ENCODE measurements around the gene GPATCH4.
A peak's percentile ranks its signal among the peaks of the same experiment; 100 is the strongest.
"Not testable (repeated sequence)": the region's sequence is repeated elsewhere in the genome, so short reads cannot be mapped to it uniquely, and the experiment has no call there.

Gene GPATCH4

DNA sequence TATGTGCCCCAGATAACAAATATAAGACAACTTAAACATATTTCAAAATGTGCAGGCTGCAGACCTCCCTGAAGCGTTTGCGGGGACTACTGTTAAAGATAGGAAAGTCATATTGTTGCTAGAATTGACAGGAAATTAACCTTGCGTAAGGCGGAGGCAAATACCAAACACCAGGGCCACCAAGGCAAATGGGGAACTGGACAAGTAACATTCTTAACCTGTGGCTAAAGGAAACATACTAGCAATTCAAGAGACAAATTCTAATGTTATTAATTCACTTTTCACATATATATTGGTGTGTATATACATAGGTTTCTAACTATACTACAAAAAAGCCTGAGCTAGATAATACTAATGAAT lies 24.8 kb upstream of the GPATCH4 start:
- no peak for FAIRE-seq

DNA sequence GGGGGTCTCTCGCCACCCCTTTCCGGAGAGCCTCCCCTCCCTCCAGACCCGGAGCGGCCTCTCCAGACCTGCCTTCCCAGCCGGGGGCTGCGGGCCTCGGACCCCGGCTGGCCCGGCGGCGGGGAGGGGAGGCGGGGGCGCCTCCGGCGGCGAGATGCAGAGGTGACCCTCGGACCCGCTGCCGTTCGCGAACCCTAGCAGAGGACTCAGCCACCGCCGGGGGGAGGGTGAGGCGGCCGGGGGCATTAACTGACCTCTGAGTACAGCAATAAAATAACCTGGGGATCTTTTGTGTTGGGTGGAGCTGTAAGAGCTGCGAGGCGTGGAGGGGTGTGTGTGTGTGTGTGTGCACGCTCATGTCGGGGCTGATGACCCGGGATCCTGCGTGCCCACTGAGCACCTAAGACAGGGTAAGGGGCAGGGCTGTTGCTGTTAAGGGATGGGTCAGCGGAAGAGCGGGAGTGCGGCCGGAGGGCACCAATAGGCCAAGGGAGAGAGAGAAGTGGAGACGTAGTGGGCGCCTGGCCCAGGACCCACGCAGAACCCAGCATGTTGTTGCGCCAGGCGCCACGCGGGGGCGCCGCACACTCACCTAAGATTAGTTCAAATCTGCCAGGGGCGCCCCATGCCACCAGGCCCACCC lies 24.3 kb upstream of the GPATCH4 start:
- FAIRE-seq: no peak

DNA sequence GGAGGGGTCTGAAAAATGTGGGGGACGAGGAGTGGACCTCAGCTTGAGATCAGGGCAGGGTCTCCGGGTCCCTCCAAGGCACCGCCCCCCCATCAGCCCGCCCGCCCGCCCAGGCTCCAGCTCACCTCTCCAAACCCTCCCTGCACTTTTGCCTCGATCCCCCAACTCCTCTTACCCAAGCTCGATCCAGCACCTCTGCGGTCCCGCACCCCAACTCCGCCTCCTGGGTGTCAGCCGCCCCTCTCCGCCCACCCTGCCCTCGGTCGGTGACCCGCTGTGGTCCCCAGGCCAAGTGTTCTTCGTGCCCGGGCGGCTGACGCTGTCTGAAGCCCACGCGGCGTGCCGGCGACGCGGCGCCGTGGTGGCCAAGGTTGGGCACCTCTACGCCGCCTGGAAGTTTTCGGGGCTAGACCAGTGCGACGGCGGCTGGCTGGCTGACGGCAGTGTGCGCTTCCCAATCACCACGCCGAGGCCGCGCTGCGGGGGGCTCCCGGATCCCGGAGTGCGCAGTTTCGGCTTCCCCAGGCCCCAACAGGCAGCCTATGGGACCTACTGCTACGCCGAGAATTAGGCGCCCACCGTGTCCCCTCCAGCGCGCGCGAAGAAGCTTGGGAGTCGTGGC lies 23.6 kb upstream of the GPATCH4 start:
- FAIRE-seq: no peak

DNA sequence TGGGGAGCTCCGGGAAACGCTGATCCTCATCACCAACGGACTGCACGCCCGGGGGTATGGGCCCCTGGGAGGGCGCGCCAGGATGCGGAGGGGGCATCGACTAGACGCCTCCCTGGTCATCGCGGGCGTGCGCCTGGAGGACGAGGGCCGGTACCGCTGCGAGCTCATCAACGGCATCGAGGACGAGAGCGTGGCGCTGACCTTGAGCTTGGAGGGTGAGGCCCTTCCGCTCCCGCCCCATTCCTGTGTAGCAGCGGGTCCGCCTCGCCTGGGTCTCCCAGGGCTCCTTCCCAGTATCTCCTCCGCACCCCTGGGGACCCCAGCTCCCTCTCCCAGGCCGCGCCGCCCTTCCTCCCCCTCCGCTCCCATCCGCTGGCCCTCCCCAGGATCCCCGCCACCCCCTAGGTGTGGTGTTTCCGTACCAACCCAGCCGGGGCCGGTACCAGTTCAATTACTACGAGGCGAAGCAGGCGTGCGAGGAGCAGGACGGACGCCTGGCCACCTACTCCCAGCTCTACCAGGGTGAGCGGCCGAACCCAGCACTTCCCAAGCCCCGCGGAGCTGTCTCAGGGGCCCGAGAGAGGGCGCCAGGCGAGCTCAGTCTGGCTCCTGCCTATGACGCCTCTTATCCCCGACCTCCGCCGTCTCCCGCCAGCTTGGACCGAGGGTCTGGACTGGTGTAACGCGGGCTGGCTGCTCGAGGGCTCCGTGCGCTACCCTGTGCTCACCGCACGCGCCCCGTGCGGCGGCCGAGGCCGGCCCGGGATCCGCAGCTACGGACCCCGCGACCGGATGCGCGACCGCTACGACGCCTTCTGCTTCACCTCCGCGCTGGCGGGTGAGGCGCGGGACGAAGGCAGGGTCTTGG lies 22.9 kb upstream of the GPATCH4 start:
- no peak for FAIRE-seq

DNA sequence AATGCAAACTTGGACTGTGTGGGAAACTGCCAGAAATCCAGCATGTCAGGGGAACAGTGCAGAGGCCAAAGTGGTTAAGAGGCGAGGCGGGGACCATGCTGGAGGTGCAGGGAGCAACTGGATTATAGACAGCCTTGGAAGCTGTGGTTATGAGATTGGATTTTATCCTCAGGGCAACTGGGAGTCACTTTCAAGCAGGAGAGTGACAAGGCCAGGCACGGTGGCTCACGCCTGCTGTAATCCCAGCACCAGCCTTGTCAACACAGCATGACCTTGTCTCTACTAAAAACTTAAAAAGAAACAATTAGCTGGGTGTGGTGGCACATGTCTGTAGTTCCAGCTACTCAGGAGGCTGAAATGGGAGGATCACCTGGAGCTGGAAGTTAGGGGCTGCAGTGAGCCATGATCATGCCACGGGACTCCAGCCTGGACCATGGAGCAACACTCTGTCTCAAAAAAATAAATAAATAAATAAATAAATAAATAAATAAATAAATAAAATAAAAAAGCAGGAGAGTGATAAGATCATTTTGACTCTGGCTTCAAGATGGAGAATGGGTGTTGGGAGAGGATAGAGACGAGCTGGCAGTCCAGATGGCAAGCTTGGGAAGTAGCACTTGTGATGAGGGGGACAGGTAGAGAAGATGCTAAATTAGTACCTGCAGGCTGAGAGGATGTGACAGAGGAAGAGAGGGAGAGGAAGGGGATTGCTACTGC lies 21.5 kb upstream of the GPATCH4 start:
- FAIRE-seq: no peak

DNA sequence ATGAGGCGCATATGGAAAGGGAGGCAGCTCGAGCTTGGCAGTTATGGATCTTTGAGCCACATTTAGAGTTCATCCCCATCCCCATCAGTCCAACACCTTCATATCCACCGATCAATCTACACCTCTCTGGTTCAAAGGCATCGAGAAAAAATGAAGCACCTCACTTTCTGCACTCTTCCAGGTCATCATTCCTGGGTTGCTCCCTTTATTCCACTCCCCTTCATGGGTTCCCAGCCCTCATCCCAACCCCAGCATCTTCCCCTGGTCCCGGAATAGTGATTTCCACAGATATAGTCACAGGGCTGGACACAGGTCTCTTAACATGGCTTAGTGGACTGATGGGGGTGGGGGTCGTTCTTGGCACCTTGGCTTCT lies 18.3 kb upstream of the GPATCH4 start:
- FAIRE-seq: no peak

DNA sequence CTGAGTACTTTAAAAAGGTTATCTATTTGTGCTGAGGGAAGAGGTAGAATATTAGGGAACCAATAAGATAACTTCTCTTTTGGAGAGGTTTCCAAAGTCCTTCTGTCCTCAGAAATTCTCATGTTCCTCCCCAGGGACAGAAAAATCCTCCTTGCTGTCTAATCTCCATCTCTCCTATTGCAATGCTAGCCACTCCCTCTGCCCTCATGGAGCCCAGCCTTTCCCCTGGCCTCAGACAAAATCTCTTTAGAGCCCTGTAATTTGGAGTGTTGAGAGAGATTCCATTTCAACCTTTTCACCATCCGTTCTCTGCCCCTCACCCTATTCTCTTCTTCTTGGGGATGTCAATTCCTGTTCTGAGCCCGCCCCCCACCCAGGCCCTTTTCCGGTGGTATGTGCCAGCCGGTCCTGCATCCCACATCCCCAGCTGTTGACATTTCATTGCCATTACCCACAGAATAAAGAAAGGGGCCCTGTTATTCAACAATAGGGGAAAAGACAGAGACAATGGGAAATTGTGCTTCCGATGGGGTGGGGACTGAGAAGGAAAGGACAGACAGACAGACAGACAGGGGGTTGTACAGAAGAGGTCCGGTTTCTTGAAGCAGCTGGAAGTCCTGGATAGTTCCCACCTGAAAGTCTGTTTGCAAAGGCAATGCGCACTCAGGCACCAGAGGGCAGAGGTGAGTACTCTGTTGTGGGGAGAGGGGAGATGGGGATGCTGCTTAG lies 17.7 kb upstream of the GPATCH4 start, which contains the start of gene HAPLN2:
Gene HAPLN2 (plus strand): TSS at position 563 of the 729 bp plus-strand sequence. CDS start 4,076 bp downstream, outside the sequence.
- no peak for FAIRE-seq

DNA sequence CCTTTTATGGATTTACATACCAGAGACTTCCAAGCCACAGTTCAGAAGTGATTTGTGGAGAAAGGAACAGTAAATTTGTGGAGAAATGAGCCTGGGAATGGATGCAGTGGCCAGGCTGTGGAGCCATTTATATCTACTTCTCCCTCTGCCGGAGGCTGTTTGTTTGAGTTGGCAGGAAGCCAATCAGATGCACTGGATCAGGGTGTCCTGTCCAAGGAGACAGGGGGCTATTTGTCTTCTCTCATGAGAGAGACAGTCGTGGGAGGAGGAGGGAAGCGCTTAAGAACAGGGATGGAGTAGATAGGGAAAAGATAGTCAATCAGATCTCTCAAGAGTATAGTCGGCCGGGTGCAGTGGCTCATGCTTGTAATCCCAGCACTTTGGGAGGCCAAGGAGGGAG lies 15.2 kb upstream of the GPATCH4 start:
- FAIRE-seq: peak; percentile 96

DNA sequence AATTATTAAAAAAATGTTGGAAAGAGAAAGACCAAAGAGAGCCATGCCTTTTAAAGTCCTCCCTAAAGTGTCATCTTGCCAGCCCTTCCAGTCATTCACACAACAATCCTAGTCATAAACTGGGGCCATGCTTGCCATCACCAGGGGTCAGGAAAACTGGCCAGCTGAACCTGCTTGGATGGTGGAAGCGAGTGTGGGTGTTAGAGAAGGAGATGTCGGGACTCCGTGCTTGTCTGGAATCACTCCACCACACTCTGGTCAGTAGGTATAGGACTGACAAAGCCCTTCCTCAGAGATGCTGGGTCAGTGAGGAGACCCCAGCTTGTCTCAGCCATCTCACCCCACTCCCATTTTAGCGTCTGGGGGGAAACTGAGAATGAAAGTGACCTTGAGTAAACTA lies 14.7 kb upstream of the GPATCH4 start:
- no peak for FAIRE-seq

DNA sequence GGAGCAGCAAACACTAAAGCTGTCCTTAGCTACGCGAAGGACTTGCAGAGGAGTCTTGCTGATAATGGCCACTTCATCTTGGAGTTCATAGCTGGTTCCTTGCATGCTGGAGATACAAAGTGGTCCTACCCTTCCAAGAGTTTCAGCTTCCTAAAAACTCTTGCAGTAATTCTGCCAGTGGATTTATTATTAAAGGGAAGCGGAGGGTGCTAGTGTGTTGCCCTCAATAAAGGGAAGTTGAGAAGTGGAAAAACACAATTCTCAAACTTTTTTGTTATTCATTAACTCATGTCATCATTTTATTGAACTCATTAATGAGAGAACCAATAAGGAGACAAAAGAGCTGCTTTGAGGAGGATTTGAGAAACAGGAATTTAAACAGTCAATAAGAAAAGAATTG lies 11.4 kb upstream of the GPATCH4 start:
- no peak for FAIRE-seq

DNA sequence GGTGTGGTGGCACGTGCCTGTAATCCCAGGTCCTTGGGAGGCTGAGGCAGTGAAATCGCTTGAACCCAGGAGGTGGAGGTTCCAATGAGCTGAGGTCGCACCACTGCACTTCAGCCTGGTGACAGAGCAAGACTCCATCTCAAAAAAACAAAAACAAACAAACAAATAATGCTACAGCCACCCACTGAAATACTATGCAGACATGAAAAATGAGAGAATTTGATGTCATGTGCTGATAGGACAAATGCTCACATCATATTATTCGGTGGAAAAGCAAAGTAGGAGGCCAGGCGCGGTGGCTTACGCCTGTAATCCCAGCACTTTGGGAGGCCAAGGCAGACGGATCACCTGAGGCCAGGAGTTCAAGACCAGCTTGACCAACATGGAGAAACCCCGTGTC lies 8.8 kb upstream of the GPATCH4 start:
- FAIRE-seq: not testable (repeated sequence)

DNA sequence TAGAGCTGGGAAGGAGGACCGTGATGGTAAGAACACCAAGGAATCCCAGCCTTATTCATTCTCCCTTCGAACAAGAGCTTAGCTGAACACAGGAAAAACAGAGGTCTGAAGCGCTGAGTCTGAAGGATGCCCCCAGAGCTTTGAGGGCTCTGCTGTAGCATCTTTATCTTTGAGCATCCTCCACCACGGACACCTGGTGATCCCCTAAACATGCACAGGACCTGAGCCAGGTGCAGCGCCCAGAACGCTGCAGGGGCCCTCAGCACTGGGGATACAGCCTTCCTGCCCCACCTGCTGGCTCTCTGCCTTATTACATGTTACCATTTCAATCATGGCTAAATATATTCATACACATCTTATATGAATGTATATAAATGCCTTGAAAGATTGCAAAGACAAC lies 7.7 kb upstream of the GPATCH4 start:
- no peak for FAIRE-seq

DNA sequence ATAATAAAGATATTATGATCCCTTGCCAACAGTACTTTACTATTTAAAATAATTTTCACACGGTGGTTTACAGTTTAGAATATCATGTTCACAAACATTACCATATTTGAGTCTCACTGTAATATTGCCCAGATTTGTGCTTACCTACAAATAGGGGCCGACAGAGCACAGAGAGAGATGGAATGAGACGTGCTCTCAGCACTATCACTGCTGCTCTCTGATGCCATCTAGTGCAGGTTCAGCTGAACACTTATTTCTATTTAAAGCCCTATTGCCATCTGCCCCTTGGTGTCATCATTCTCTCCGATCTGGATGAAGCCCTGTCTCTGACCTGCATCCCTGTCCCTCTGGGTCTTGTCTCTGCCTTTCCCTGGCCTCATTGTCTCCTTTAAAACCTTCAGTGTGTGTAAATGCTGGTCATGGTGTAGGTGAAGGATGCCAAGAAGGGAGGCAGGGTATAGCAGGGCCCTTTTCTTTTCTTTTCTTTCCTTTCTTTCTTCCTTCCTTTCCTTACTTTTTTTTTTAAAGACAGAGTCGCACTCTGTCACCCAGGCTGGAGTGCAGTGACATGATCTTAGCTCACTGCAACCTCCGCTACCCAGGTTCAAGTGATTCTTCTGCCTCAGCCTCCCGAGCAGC lies 6.9 kb upstream of the GPATCH4 start:
- peak; percentile 72 for FAIRE-seq

DNA sequence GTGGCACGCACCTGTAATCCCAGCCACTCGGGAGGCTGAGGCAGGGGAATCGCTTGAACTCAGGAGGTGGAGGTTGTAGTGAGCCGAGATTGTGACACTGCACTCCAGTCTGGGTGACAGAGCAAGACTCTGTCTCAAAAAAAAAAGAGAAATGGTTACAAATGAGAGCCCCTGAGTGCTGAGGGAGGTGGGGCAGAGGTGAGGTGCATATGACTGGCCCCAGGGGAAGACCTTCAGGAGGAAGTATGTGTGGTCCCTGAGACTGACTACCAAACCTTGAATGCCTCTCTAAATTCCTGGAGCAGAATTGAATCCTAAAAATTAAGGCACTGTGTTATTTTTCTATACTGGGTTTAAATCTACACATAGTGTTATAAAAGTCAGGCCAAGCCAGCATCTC lies 6.1 kb upstream of the GPATCH4 start:
- FAIRE-seq: not testable (repeated sequence)

DNA sequence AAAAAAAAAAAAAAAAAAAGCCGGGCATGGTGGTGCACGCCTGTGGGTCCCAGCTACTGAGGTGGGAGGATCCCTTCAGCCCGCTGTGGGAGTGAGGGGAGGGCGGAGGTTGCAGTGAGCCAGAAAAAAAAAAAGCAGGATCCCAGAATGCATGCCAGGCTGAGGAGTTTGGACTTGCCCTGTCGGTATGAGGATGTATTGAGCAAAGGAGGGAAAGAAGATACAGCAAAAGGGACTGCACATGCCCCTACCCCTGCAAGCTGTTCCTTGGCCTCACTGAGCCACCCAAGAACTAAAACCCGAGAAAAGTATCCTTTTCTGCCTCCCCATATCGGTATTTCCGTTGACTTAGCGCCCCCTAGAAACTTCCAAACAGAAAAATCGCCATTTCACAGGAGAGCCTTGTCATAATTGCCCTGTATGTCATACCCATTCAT lies 1.3 kb upstream of the GPATCH4 start:
- FAIRE-seq: no peak

DNA sequence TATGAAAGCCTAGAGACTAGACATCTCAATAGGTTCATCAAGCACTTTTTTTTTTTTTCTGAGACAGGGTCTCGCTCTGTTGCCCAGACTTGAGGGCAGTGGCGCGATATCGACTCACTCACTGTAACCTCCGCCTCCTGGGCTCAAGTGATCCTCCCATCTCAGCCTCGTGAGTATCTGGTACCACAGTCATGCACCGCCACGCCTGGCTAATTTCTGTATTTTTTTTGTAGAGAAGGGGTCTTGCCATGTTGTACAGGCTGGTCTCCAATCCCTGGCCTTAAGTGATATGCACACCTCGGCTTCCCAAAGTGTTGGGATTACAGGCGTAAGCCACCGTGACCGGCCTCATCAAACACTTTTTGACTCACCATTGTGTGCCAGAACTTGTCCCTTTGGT lies 613 bp upstream of the GPATCH4 start:
- no peak for FAIRE-seq

DNA sequence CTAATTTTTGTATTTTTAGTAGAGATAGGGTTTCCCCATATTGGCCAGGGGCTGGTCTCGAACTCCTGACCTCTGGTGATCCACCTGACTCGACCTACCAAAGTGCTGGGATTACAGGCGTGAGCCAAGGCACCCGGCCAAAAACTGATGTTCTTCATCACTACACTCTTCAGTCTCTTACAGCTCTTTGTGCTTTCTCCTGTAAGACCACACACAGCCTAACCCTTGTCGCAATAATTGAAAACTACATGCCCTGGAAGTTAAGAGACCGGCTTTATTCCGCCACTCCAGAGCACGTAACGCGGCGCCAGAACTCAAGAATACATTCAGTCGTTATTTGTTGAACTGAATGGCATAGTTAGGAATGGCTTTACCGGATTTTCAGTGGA lies 552 bp downstream of the GPATCH4 start:
- FAIRE-seq: no peak

DNA sequence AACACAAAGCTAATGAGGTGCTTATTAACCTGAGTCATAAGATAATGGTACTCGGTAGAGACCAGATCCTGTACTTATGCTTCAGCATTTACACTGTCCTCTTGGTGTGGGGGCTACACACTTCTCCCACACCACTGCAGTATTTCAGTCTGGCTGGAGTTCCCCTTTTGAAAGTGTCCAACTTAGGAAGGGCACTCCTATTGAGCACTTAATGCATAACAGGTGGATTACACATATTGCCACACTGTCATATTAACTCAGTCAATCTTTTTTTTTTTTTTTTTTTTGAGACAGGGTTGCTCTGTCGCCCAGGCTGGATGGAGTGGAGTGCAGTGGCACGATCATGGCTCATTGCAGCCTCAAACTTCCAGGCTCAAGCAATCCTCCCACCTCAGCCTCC lies 1.5 kb downstream of the GPATCH4 start:
- FAIRE-seq: no peak

DNA sequence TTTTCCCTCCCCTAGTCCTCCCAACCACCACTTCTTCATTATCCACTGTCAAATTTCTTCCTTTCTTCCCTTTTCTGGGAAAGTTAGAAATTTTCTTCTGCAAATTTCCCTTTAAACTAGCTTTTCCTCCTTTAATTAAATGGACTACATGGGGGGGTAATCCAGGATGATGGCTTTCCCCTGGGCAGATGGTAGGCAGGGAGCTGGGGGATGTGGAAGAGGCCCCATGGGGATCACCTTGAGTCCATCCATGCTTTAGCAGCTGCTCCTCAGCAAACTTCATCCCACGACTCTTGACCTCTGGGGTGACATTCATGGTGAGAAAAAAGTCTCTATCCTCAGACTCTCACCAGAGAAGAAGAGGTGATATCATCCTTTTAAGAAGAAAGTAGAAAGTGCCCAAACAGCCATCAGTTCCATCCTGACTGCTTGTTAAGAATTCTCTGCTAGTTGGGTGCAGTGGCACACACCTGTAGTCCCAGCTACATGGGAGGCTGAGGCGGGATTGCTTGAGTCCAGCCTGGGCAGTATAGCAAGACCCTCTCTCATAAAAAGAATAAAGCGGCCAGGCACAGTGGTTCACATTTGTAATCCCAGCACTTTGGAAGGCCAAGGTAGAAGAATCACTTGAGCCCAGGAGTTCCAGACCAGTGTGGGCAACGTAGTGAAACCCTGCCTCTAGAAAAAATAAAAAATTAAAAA lies 2.4 kb downstream of the GPATCH4 start:
- FAIRE-seq: no peak

DNA sequence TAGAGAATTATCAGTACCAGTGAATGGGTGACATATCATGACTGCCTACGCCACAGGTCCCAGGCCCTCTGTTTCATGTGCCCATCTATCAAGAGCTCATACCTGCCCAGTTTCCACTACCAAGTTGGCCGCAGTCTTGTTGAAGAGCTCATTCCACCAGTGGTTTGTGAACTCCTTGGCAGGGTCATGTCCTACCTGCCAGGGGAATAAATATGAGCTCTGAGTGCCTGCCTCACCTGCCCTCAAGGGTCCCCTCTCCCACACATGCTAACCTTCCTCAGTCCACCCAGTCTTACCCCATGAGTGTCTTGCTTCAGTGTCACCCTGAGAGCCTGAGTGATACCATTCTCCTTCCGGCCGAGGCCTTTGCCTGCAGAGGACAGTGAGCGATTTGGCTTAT lies 3.2 kb downstream of the GPATCH4 start:
- no peak for FAIRE-seq

DNA sequence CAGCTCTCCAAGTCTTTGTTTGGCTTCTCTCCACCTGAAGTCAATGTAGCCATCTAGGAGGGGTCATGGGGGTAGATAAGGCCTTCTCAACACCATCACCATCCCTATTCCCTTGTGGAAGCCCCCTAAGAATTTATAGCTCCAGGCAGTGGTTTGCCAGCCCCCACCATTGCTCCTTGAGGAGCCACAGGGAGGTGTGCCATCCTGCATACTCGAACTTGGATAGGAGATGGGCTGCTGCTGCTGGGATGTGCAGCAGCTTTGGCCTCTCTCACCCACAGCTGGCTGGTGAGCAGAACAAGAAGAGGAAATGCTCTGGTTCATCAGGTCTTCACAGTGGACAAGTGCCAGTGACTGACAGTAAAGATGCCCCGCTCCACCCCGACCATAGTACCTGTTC lies 4.9 kb downstream of the GPATCH4 start:
- no peak for FAIRE-seq

Data from endometrium (tissue), 2 donors.